GM23338 (cell line): ENCODE results near the gene DNM2. TPM values are rescaled to one million over a fixed set of nuclear protein-coding genes. Genes with fewer than 3 reads are reported as not detected.

ENCODE experiments used
- ATAC-seq: fragments of 200-7000 bp; cut with Tn5 transposase; 3 replicates; pipeline ENCODE4 v1.9.1; 2020
- DNase-seq: peaks from one replicate; pipeline ENCODE4 v3.0.0-alpha.2; 2015; ENCODE audit warnings: low spot score
- H2AFZ ChIP-seq: fragments of 200-600 bp; sonication (generic); 2 replicates; pipeline ENCODE4 v1.8.0; 2016; ENCODE audit warnings: antibody characterized with exemption, mild to moderate bottlenecking, moderate library complexity
- H3F3A ChIP-seq: fragments of 200-600 bp; sonication (generic); replicated peaks from 2 replicates; pipeline ENCODE4 v1.8.0; 2017; ENCODE audit warnings: antibody characterized with exemption, mixed run types, low read depth
- H3K27ac ChIP-seq: fragments of 200-600 bp; sonication (generic); 2 replicates; pipeline ENCODE4 v1.6.1; 2016; ENCODE audit warnings: low read depth
- H3K27me3 ChIP-seq: fragments of 200-600 bp; sonication (generic); 2 replicates; pipeline ENCODE4 v1.8.0; 2016; ENCODE audit warnings: mild to moderate bottlenecking, mixed run types, moderate library complexity; ENCODE audit not compliant: insufficient read depth
- H3K36me3 ChIP-seq: fragments of 200-600 bp; sonication (generic); 2 replicates; pipeline ENCODE4 v1.8.0; 2016; ENCODE audit warnings: mild to moderate bottlenecking; ENCODE audit not compliant: insufficient read depth
- H3K4me1 ChIP-seq: fragments of 200-600 bp; sonication (generic); 2 replicates; pipeline ENCODE4 v1.8.0; 2016; ENCODE audit warnings: mild to moderate bottlenecking, moderate library complexity; ENCODE audit not compliant: insufficient read depth
- H3K4me2 ChIP-seq: fragments of 200-600 bp; sonication (generic); 2 replicates; pipeline ENCODE4 v1.7.1; 2017; ENCODE audit warnings: mixed run types
- H3K4me3 ChIP-seq: fragments of 200-600 bp; sonication (generic); 2 replicates; pipeline ENCODE4 v1.6.1; 2016; ENCODE audit warnings: mixed run types
- H3K79me2 ChIP-seq: fragments of 200-600 bp; sonication (generic); replicated peaks from 2 replicates; pipeline ENCODE4 v1.8.0; 2017; ENCODE audit warnings: mild to moderate bottlenecking; ENCODE audit not compliant: insufficient read depth
- H3K9me2 ChIP-seq: fragments of 200-600 bp; sonication (generic); 2 replicates; pipeline ENCODE4 v1.8.0; 2017; ENCODE audit not compliant: insufficient read depth
- H4K20me1 ChIP-seq: fragments of 200-600 bp; sonication (generic); replicated peaks from 2 replicates; pipeline ENCODE4 v1.8.0; 2017; ENCODE audit warnings: mild to moderate bottlenecking; ENCODE audit not compliant: insufficient read depth
- H3K27ac Mint-ChIP-seq: 2 replicates; pipeline ENCODE4 v1.8.0; 2020; ENCODE audit warnings: inconsistent platforms, mild to moderate bottlenecking, moderate library complexity, mixed read lengths
- H3K27me3 Mint-ChIP-seq: 3 replicates; pipeline ENCODE4 v1.8.0; 2022; ENCODE audit warnings: low read depth, mild to moderate bottlenecking, moderate library complexity, mixed read lengths, inconsistent platforms; ENCODE audit not compliant: insufficient read depth, poor library complexity
- H3K36me3 Mint-ChIP-seq: 3 replicates; pipeline ENCODE4 v1.8.0; 2021; ENCODE audit warnings: low read depth, mild to moderate bottlenecking, inconsistent platforms, moderate library complexity, mixed read lengths
- H3K4me1 Mint-ChIP-seq: 3 replicates; pipeline ENCODE4 v1.8.0; 2020; ENCODE audit warnings: mild to moderate bottlenecking, inconsistent platforms, mixed read lengths
- H3K4me3 Mint-ChIP-seq: 3 replicates; pipeline ENCODE4 v1.8.0; 2021; ENCODE audit warnings: moderate library complexity, mild to moderate bottlenecking, inconsistent platforms, mixed read lengths
- H3K9me3 Mint-ChIP-seq: 3 replicates; pipeline ENCODE4 v1.8.0; 2020; ENCODE audit warnings: moderate library complexity, mild to moderate bottlenecking, inconsistent platforms, mixed read lengths
- CTCF ChIP-seq, 2 experiments: fragments of 200-600 bp in 1 of 2; sonication (generic) in 1 of 2; conservative IDR thresholded peaks; 2 replicates each; pipeline versions ENCODE4 v1.5.1 to v1.6.1; 2016 to 2017; ENCODE audit warnings: antibody characterized with exemption in 2 of 2, low read depth in 2 of 2, mild to moderate bottlenecking in 2 of 2, moderate library complexity in 1 of 2
- EZH2phosphoT487 ChIP-seq: fragments of 200-600 bp; sonication (generic); IDR thresholded peaks from one replicate; pipeline ENCODE4 v1.8.1; 2018; ENCODE audit warnings: antibody characterized with exemption; ENCODE audit not compliant: unreplicated experiment
- NANOG ChIP-seq: IDR thresholded peaks from 2 replicates; pipeline ENCODE4 v1.6.1; 2016; ENCODE audit warnings: antibody characterized with exemption, borderline replicate concordance
- POLR2AphosphoS5 ChIP-seq: IDR thresholded peaks from 2 replicates; pipeline ENCODE4 v1.6.1; 2016; ENCODE audit warnings: antibody characterized with exemption, low read depth
- REST ChIP-seq: IDR thresholded peaks from one replicate; pipeline ENCODE4 v1.6.1; 2018; ENCODE audit warnings: antibody characterized with exemption; ENCODE audit not compliant: unreplicated experiment
- ZNF114 ChIP-seq: fragments of 250-450 bp; sonication (Bioruptor Pico); IDR thresholded peaks from 2 replicates; pipeline ENCODE4 v1.5.0; 2020; ENCODE audit warnings: mild to moderate bottlenecking, moderate library complexity
- ZNF331 ChIP-seq: fragments of 250-450 bp; sonication (Bioruptor Pico); IDR thresholded peaks from 2 replicates; pipeline ENCODE4 v1.5.0; 2020; ENCODE audit warnings: low read depth, mild to moderate bottlenecking, moderate library complexity
- polyA plus RNA-seq: library from polyadenylated mRNA; unstranded; fragments of >200 nt; fragmentation: Nextera tagmentation; extraction: Ambion mirVana; gene quantifications from 2 replicates; pipeline ENCODE4 v1.2.1, GENCODE V29; 2016
- total RNA-seq: library from RNA; depleted of rRNA; stranded (reverse); fragments of >200 nt; shearing (Covaris generic); gene quantifications from 2 replicates; pipeline ENCODE4 v1.2.3, GENCODE V29; 2014

Gene DNM2
- total and polyA plus RNA-seq, 2 experiments from 2014 or later, result 40.7 to 138 TPM

GRCh38 chr19:10699650-10700335 lies 18.1 kb upstream of the DNM2 start:
- H3K79me2 ChIP-seq, result 0 out of 2 replicates have a peak, but pooled peaks cover 4% of the 10 kb centered on the region
- no peak overlapping the region for H3K27ac Mint-ChIP-seq
- H3K9me3 Mint-ChIP-seq, result no peaks in the 10 kb centered on the region; the same call in 1 of the 3 replicates
- no peaks in the 10 kb centered on the region for H3K9me2 ChIP-seq
- no peak overlapping the region for H3K4me2 ChIP-seq
- H3K4me1 ChIP-seq, result no peaks in the 10 kb centered on the region; the same call in 1 of the 2 replicates
- no peak for TF ChIP-seq EZH2phosphoT487
- peak; percentile 6 for TF ChIP-seq REST
- TF ChIP-seq CTCF (conservative IDR thresholded peaks at IDR 0.05; ENCODE audit: low read depth in 2 of 2), result peak; percentile 70 to 82
- no peak for TF ChIP-seq ZNF331 (CRISPR knock-in tag)
- no peak for TF ChIP-seq NANOG
- TF ChIP-seq POLR2AphosphoS5, result no peak
- no peak for TF ChIP-seq ZNF114 (CRISPR knock-in tag)
- peaks cover 11% of the 10 kb centered on the region for H3K4me1 Mint-ChIP-seq
- no peak overlapping the region for H3K4me3 ChIP-seq
- no peaks in the 10 kb centered on the region for H3K36me3 ChIP-seq
- DNase-seq (peak; percentile 92), ATAC-seq (peak; percentile 5)
- H3K36me3 Mint-ChIP-seq, result peaks cover 5% of the 10 kb centered on the region
- H3F3A ChIP-seq, result peaks cover 18% of the 10 kb centered on the region
- H3K27me3 Mint-ChIP-seq, result peaks cover 17% of the 10 kb centered on the region
- no peaks in the 10 kb centered on the region for H3K27me3 ChIP-seq
- no peak overlapping the region for H3K27ac ChIP-seq
- 0 out of 2 replicates have a peak, but pooled peaks cover 2% of the 10 kb centered on the region for H4K20me1 ChIP-seq
- no peak overlapping the region for H3K4me3 Mint-ChIP-seq
- no peak overlapping the region for H2AFZ ChIP-seq

- H3K4me2 ChIP-seq, result peak overlapping the region; percentile 98
- peaks cover 5% of the 10 kb centered on the region for H3K4me1 Mint-ChIP-seq
- H3K79me2 ChIP-seq, result 0 out of 2 replicates have a peak, but pooled peaks cover 4% of the 10 kb centered on the region
- no peaks in the 10 kb centered on the region for H4K20me1 ChIP-seq
- H3K27me3 Mint-ChIP-seq, result peaks cover 9% of the 10 kb centered on the region
- H3K27ac Mint-ChIP-seq, result peak overlapping the region; percentile 95
- H3K4me3 Mint-ChIP-seq, result peak overlapping the region; percentile 94
- peak overlapping the region; percentile 96 for H2AFZ ChIP-seq
- peaks cover 3% of the 10 kb centered on the region; the same call in 2 of the 3 replicates for H3K36me3 Mint-ChIP-seq
- DNase-seq (peak; percentile 75), ATAC-seq (peak; percentile 68)
- H3K4me3 ChIP-seq, result peak overlapping the region; percentile 97
- TF ChIP-seq NANOG (no peak), CTCF (conservative IDR thresholded peaks at IDR 0.05; ENCODE audit: low read depth in 2 of 2) (peak; percentile 6 to 56; a peak in 2 of 4 replicates), REST (peak; percentile 61)
- H3K9me2 ChIP-seq, result no peaks in the 10 kb centered on the region
- H3F3A ChIP-seq, result peaks cover 6% of the 10 kb centered on the region
- no peaks in the 10 kb centered on the region for H3K36me3 ChIP-seq
- H3K27ac ChIP-seq, result no peak overlapping the region
- H3K27me3 ChIP-seq, result no peaks in the 10 kb centered on the region
- H3K9me3 Mint-ChIP-seq, result no peaks in the 10 kb centered on the region; the same call in 2 of the 3 replicates
- H3K4me1 ChIP-seq, result no peaks in the 10 kb centered on the region
Measured at GRCh38 chr19:10701955-10702525, 15.8 kb upstream of the DNM2 start.
